Measurements from ENCODE around the gene KLHL33.

Gene KLHL33, protein sequence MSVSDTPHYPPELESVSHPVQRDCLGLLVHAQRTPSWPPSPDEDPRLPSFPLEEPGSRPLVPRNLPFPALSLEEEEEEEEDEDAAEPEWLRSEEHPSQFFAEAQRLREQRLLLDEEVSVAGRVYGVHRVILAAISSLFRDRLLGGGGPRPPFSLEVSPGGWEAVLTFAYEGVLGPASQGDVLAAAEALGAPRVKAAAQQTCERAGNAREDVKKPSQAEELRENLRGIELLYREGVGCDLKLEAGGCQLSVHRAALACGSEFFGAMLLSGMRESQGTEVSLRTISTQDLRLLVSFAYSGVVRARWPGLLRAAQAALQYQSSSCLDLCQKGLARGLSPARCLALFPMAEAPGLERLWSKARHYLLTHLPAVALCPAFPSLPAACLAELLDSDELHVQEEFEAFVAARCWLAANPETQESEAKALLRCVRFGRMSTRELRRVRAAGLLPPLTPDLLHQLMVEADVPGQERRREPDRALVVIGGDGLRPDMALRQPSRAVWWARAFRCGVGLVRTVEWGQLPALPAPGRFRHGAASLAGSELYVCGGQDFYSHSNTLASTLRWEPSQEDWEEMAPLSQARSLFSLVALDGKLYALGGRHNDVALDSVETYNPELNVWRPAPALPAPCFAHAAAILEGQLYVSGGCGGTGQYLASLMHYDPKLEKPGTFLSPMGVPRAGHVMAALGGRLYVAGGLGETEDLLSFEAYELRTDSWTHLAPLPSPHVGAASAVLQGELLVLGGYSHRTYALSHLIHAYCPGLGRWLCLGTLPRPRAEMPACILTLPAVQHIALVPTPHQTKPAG

DNA sequence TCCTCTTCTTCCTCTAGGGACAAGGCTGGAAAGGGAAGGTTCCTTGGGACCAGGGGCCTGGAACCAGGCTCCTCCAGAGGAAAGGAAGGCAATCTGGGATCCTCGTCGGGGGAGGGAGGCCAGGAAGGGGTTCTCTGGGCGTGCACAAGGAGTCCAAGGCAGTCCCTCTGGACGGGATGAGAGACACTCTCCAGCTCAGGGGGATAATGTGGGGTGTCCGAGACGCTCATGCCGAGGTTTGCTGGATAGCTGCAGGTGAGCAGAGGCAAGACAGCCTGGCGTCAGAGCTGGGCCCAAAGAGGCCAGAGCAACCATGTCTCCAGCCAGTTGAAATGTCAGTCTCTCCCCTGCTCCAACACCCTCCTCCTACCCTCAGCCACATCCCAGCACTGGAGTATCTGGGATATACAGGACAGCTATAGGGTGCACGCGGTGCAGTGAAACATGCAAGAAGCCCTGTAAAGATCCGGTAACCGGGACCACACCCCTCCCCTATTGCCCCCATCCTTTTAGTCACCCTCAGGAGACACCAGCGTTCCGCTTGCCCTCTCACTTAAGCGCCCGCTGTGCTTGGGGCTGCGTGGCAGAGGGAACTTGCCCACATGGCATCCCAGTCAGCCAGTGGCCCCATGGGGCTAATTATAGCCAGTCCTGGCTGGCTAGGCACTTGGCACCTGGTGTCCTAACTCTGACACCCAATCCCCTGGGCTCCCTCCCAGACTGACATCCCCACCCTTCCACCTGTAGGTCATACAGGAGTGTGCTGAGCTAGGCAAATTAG lies at the start of gene KLHL33:
KLHL33 (minus strand) TSS at position 585 of the 781 bp plus-strand sequence; CDS start at position 230, 355 bp downstream.
- no peak for DNase-seq (ENCODE audit: low read depth in 2 of 2)

DNA sequence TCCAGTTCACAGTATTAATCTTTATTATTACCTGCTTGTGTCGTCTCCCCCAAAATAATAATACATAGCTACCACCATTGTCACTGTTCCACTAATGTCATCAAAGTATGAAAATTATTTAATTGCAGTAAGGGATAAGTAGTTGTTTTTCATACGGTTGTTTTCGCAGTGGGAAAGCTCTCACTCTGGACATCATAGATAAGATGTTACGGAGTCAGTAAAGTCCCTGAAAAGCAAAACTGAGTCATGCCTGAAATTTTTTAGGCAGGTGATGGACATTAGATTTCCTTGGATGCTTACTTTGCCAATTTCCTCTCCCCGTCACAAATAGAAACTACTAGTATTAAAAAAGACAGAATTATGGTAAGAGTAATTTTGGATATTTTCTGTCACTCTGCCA lies 46.4 kb upstream of the KLHL33 start:
- DNase-seq (ENCODE audit: low read depth in 2 of 2): no peak

DNA sequence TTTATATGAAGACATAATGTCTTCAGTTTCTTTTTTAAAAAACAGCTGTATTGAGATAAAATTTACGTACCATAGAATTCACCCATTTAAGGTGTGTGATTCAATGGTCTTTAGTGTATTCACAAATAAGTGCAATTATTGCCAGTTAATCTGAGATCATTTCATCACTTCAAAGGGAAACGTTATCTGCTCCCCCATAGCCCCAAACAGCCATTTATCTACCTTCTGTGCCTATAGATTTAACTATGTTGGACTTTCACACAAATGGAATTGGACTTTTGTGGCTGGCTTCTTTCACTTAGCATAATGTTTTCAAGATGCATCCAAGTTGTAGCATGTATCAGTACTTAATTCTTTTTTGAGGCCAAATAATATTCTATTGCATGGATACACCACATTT lies 42.9 kb upstream of the KLHL33 start:
- DNase-seq (ENCODE audit: low read depth in 2 of 2): no peak

DNA sequence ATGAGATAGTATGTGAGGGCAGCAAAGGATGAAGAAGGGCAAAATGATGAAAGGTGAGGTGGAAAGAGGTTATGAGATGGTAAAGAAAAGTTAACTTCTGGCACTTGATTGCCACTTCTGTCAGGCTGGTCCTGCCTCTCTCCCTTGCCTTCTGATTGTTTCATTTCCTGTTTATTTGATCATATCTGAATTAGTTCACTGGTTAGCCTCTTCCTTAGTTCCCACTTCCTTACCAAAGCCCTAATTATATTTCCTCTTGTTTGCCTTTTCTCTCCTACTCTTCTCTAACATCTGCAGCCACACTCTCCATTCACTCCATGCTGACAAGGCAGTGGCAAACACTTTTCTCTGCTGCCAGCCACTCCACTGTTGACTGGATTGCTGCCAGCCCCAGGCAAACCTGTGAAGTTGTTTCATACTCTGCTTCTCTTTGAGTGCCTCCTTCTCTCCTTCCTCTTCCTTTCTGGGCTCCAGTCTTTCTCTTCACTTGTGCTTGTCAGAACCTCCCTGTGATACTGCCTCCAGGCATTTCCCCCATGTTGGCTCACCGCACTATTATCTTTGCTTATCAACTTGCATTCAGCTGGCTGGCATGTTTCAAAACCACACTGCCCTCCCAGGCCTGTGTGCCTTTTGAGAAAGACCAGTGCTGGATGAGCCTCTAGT lies 41.4 kb upstream of the KLHL33 start:
- no peak for DNase-seq (ENCODE audit: low read depth in 2 of 2)

DNA sequence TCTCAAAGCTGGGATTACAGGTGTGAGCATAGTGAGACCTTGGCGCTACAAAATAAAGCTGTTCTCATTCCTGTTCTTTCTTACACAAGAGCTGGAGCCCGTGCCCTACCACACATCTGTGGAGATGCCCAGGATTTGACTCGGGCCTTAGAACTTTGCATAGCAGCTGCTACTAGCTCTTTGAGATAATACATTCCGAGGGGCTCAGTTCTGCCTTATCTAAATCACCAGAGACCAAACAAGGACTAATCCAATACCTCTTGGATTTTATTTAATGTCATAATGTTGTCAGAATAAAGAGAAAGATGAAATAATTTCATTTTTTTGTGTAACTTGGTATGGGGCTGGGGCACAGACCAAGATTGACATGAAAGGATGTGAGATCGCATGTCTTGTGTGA lies 40.8 kb upstream of the KLHL33 start:
- no peak for DNase-seq (ENCODE audit: low read depth in 2 of 2)

DNA sequence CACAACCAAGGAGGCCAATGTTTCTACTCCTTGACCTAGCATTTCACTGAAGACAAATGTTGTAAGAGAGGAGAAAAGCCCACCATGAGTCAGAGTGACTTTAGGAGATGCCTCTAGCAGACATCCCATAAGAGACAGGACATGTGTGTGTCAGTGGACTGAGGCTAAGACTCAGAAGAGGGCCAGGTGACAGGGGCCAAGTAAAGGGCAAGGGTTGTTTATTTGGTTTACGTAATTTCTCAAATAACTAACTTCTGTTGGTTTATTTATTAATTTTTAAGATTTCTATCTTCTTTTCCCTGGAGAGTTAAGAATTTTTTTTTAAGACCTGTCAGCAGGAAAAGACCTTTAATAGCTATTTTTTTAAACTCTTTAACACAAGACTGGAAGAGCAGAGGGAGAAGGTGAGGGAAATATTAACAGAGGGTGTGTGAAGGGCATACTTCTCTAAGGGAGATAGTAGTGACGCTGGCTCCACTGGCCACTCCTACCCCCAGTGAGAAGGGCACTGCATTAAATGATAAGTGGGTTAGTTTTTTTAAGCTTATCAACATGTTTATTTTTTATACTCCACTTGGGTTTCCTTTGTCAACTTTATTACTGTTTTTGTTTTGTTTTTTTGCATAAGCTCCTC lies 36.7 kb upstream of the KLHL33 start:
- DNase-seq (ENCODE audit: low read depth in 2 of 2): no peak

DNA sequence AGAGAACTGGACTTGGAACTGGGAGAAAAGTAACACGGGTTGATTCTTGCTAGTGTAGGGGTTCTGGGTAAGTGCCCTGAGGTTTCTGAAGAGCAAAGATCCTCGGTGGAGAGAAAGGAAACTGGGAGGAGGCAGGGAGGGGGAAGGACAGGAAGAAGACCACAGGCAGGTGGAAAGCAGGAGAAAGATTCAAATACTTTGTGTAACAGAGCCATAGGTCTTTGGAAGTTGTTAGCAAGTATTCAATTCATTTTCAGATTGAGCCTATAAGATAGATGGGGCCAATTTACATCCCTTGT lies 34.6 kb upstream of the KLHL33 start:
- DNase-seq (ENCODE audit: low read depth in 2 of 2): no peak

DNA sequence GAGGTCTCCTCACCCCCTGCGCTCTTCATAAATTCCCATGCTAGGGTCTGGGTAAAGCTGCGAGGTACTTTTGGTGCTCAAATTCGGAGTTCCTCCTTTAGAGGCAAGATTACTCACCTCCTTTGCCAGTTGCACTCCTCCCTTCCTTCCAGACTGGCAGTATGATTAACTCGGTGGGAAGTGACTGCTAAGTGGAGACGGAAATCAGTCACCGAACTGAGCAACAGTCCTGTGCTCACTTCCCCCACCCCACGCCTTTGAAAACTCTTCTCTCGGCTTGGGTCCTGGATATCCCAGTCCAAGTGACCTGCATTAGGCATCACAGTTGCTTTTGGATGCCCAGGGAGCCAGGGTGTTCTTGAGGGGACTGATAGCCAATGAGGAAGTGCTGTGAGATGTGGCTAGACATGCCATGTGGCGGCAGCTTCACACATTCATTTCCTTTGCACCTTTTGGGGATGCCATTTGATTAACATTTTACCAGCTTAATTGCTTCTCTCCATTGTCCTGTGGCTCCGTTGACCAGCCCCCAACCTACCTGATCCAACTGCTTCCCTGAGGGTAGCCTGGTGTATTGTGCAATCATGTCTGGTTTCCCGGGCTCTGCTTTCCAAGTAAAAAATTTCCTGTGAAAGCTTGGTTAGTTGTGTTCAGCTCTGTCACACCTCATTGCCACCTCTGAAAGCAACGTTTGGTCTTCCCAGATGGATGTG lies 34.1 kb upstream of the KLHL33 start:
- DNase-seq (ENCODE audit: low read depth in 2 of 2): peak; percentile 40 to 55

DNA sequence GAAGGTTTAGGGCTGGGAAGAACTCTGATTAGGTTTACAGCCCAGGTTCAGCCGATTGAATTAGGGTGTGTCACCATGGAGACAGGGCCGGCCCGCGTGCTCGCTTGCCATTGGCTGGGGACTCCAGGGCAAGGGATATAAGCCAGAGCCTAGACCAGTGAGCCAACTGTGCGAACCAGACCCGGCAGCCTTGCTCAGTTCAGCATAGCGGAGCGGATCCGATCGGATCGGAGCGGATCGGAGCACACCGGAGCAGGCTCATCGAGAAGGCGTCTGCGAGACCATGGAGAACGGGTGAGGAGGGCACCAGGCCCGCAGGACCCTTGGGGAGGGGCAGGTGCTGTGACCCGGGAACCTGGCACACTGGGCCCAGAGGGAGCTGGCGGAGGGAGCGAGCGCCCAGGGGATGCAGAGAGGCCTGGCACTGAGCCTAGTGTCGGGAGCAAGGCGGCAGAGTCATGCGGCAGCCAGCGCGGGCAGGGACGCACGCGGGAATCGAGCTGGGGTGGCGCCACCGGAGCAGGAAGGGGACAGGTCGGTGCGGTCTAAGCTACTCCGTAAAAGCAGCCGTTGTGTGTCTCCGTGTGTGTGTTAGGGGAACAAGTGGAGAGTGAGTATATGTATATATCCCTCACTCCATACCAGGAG lies 33.4 kb upstream of the KLHL33 start, which contains the start of gene PNP:
PNP (plus strand) TSS at position 165 of the 648 bp plus-strand sequence; CDS start at position 284, 119 bp downstream.
- DNase-seq (ENCODE audit: low read depth in 2 of 2): peak; percentile 77 to 83

DNA sequence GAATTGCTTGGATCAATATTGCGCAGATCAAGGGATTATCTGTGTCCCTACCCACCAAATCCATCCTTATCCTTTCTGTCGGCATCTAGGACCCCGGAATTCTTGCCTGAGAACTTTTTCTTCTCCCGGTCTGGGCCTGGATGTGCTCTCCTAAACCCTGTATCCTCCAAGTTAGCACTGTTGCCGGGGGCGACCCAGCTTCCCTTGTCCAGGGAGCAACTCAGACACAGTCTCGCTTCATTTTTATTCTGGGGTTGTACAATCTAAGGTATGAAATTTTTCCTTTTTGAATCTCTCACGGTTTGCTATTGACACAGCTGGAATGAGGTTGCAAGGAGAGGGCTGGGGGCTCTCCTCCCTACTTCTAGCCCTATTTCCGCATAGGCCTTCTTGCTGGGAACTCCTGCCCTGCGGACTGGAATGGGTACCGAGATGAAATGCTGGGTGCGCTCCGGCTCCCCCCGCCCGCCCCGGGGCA lies 32.8 kb upstream of the KLHL33 start:
- no peak for DNase-seq (ENCODE audit: low read depth in 2 of 2)

DNA sequence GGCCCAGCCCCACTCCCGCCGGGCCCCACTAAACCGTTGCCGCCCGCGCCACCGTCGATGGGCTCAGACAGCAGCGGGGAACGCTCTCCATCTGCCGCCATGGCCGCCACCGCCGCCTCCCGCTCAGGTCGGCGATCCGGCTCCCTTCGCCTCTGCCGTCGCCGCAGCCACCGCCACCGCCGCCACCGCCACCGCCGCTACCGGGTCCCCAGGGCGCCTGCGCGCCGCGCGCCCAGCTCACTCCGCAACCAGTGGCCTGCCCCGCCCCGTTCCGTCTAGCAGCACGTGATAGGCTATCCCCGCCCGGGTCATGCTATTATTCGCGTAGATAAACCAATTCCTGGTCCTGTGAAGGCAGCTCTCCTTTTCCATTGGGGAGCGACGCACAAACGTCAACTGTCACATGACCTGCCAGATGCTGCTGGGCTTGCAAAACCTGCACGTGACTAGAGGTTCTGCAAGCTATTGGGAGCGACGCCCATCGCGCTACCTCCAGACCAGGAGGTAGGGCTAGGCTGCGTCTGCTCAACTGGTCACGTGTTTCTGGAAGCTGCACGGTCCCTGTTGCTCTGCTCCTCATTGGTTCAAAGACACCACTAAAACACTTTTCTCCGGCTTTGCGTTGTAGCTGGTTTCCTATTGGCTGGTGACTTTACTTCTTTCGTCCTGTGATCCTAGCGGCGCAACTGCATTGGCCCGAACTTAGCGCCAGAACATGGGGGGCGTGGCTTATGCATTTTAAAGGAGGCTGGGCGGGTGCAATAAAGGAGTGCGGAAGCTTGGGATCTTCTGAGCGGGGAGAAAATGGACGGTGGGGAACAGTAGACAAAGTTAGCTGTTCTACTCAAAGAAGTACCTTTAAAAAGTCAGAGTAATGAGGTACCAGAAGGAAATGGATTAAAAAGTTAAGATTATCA lies 25.5 kb upstream of the KLHL33 start, which contains the start of gene PIP4P1:
PIP4P1 (minus strand) TSS at position 210 of the 917 bp plus-strand sequence; CDS start at position 101, 109 bp downstream.
- peak; percentile 96 to 97 for DNase-seq (ENCODE audit: low read depth in 2 of 2)

DNA sequence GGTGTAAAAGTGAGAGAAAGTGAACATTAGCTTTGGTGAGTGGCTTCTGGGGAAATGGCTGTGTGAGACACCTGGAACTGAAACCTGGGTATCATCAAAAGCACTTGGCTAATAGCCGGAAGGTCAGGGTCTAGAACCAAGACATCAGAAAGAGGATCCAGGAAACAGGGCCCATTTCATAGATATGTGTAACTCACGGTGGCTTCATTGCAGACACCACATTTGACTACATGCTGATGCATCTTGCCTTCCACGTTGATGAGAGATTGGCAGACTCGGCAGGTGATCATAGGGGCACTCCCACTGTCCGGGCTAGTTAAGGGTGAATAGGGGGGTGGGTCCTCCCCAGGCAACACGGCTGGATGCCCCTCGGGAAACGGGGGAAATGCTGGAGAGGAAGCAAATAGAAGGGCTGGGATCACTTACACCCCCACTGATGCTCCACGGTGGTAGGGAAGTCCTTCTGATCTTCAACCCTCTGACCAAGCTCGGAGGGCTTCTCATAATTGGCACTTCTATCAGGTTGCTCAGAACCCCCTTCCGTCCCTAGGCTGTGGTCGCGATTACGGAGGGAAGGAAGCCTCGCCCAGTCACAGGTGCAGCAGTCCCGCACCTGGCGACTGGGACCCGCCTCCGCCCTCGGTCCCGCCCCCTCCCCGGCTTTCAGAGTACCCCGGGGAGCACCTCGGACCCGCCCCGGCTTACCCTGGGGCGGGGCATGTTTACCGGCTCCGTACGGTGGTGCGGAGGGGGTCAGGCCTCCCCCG lies 24.7 kb upstream of the KLHL33 start:
- DNase-seq (ENCODE audit: low read depth in 2 of 2): no peak

DNA sequence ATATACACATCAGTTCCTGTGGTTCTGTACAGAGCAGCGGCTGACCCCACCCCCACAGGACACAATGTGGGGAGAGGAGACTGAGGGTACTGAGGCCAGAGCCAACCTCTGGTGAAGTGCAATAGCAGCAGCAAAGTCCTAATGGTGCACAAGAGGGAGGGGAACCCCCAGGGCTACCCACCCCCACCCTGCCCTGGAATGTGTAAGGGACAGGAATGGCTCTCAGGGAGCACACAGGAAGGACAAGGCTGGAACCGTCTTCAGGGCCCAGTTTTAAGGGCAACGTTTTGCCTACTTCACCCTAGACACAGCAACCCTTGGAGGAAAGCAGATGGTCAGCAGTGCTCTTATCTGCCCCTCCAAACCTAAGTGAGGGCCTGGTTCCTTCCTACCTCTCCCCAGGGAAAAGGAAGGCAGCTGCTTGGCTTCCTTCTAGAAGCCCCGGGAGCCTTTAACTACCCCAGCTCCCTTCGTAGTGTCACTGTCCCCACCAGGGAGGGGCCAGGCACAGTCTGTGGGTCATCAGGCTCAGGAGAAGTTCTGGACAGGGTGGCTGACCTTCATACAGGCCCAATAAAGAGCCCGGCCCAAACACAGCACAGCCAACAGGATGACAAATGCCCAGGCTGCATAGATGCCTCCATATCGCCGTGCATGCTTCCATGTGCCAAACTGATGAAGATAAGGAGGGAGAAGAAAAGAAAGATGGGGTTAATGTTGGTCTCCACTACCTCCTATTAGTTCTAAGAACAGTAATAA lies 22.2 kb upstream of the KLHL33 start:
- DNase-seq (ENCODE audit: low read depth in 2 of 2): no peak

DNA sequence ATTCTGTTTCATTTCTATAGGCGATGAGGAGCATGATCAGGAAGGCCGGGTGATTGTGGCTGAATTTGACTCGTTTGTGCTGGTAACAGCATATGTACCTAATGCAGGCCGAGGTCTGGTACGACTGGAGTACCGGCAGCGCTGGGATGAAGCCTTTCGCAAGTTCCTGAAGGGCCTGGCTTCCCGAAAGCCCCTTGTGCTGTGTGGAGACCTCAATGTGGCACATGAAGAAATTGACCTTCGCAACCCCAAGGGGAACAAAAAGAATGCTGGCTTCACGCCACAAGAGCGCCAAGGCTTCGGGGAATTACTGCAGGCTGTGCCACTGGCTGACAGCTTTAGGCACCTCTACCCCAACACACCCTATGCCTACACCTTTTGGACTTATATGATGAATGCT lies 21.0 kb upstream of the KLHL33 start:
- no peak for DNase-seq (ENCODE audit: low read depth in 2 of 2)

DNA sequence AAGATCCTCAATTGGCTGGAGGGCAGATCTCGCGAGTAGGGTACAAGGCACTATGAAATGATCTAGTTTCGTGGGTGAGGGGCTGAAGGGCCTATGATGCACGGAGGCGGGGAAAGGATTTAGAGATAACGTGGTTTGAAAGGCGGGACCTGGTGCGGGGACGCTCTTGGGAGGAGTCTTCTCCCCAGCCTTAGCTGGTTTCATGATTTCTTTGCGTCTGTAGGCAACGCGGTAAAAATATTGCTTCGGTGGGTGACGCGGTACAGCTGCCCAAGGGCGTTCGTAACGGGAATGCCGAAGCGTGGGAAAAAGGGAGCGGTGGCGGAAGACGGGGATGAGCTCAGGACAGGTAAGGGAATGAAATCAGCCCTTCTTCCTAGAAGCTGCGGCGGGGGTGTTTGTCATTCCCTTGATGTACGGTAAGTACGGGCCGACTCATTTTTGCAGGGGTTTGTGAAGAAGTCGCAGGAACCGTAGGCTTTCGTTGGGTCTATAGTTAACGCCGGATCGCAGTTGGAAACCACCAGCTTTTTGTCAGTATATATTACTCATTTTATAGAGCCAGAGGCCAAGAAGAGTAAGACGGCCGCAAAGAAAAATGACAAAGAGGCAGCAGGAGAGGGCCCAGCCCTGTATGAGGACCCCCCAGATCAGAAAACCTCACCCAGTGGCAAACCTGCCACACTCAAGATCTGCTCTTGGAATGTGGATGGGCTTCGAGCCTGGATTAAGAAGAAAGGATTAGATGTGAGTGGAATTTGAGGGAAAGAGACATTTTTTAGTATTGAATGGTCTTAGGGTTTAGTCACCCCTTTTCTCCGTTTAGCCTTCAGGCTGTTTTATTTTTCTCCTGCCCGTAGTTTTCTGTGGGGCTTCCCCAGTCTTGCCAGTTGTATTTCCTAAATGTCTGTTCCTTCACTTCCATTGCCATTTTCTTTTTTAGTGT lies 19.7 kb upstream of the KLHL33 start:
- DNase-seq (ENCODE audit: low read depth in 2 of 2): no peak
